AG08396 (cell line): ENCODE measurements around the gene OR51F1.
"Not testable (repeated sequence)": the region's sequence is repeated elsewhere in the genome, so short reads cannot be mapped to it uniquely, and the experiment has no call there.

Experiments
- DNase-seq: peaks from one replicate; pipeline ENCODE4 v3.0.0; 2012; ENCODE audit warnings: low spot score, mixed read lengths

The OR51F1 gene

GRCh38 chr11:4769838-4770237 lies at the start of gene OR51F1:
TSS of gene OR51F1 (minus strand) at chr11:4769938. CDS start at chr11:4769938, 0 bp downstream.
- DNase-seq, result no peak

GRCh38 chr11:4809246-4809645 lies 39.5 kb upstream of the OR51F1 start:
- DNase-seq, result no peak

GRCh38 chr11:4808476-4808875 lies 38.7 kb upstream of the OR51F1 start:
- no peak for DNase-seq

DNA sequence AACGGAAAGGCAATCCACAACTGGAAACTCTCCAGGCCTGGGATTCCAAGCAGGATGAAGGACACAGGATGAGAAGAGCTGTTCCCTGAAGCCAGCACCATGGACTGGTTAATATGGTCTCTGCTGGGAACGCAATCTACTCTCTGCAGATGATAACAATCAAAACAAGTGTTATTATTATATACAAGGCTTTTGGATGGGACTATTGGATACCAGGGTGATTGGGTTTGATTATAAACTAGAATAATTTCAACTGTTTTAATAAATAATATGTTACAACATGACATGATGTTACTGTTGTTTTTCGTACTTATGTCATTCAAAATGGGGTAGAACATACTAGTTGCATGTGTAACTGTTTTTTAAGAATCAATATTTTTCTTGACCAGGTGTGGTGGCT lies 34.5 kb upstream of the OR51F1 start, which contains the start of gene OR52R1:
Gene OR52R1 (minus strand): TSS at position 101 of the 400 bp plus-strand sequence. CDS start 0 bp downstream, at position 101.
- DNase-seq, result no peak

GRCh38 chr11:4801316-4801715 lies 31.6 kb upstream of the OR51F1 start:
- not testable (repeated sequence) for DNase-seq

DNA sequence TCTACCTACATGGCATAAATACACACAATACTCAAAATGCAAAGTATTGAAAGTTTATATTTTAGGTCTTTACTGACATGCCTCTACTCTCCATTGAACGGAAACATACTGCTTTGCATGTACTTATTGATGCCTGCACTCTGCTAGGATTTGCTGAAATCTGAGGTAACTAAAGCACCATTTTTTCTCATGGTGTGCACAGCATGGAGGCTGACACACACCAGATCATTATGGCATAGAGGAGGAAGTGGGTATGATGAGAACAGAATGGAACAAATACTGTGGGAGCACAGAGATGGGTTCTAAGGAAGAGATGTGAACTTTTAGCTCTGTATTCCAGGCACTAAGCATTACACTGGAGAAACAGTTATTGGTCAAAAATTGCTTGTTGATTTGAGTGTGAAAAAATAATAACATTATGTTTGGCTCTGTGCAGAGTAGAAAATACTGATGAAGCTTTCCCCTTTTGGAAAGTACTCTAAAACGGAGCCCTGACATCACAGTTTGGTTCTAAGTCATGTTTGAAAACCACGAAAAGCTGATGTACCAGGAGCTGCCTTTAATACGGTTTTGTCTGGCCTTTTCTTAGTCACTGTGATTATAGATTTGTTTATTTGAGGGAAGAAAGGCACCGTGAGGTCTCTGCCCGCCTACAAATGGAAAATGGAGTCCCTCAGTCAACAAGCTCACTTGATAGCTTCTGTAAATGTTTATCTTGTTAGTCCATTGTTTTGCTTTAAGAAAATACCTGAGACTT lies 28.9 kb upstream of the OR51F1 start:
- no peak for DNase-seq

GRCh38 chr11:4797206-4797605 lies 27.5 kb upstream of the OR51F1 start:
- no peak for DNase-seq

- DNase-seq, result no peak
Measured at GRCh38 chr11:4782454-4782853, 12.7 kb upstream of the OR51F1 start.

GRCh38 chr11:4768094-4768493 lies 1.6 kb downstream of the OR51F1 start:
- no peak for DNase-seq

- no peak for DNase-seq
Measured at GRCh38 chr11:4766420-4767043, 3.2 kb downstream of the OR51F1 start.

DNA sequence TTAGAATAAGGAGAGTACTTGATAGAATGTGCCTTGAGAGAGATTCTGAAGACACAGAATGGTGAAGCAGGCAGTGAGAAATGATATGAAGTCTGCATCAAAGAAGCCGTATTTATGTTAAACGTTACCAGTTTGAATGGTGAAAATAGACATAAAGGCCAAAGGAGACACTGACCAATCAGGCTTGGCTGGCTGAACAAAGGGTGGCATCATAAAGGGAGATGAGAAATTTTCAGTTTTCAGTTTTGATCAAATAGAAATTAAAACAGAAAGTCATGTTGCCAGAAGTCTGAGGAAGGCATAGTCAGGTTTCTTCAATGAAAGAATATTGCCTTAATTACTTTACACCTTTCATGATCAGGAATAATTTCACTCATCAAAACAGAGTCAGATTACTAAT lies 6.6 kb downstream of the OR51F1 start:
- DNase-seq, result no peak

DNA sequence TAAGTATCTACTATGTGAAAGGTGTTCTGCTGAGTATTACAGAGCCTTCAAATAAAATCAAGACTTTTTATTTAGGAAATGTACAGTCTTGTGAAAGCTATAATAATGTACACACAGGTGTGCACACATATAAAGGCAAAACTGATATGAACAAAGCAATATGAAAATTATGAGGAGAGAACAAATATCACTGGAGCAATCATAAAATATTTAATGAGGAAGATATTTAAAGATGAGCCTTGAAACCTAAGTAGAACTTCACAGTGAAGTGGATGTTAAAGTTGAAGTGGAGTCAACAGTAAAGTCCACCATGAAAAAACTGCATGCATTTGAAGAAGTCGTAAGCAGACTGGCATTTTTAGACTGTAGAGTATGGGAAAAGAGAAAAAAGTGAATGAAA lies 18.5 kb downstream of the OR51F1 start:
- no peak for DNase-seq

DNA sequence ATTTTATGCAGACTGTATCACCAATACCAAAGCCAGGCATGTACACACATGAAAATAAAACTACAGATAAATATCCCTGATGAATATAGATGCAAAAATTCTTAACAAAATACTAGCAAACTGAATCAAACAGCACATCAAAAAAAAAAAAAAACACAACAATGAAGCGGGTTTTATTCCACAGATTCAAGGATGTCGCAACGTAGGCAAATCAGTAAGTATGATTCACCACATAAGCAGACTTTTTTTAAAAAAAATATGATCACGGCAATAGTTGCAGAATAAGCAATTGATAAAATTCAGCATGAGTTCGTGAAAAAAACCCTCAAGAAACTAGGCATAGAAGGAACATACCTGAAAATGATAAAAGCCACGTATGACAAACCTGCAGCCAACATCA lies 21.3 kb downstream of the OR51F1 start:
- DNase-seq, result no peak

- no peak for DNase-seq
Measured at GRCh38 chr11:4740735-4741134, 29.0 kb downstream of the OR51F1 start.

DNA sequence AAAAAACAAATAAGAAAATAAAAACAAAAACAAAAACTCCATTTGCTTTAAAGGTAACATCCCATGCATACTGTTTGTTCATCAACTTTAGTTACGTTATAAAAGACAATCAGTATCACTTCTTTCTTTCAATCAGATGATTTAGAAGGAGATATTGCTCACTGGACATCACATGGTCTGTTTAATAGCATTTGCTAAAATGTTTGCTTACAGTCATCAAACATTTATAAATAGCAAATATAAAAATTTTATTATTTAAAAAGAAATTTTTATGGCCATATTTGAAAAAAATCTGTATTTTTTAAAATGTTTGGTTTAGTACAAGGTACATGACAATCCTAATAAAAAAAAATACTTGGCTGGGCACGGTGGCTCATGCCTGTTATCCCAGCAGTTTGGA lies 42.6 kb downstream of the OR51F1 start:
- no peak for DNase-seq

- DNase-seq, result not testable (repeated sequence)
Measured at GRCh38 chr11:4722616-4723534, 46.9 kb downstream of the OR51F1 start.
